Measurements from ENCODE around the gene TOLLIP. TPM values are rescaled to one million over a fixed set of nuclear protein-coding genes. Genes with fewer than 3 reads are reported as not detected.

Gene TOLLIP
- total and polyA plus RNA-seq, 7 experiments from 2014 or later: 20.9 to 63.8 (median 46.7) TPM

GRCh38 chr11:1257916-1258315, 51.5 kb downstream of the TOLLIP start:
- intact Hi-C loops (cut with micrococcal nuclease): no loop called here
- H3K27me3 Mint-ChIP-seq: no peaks in the 10 kb centered on the region
- H3K27ac Mint-ChIP-seq: no peak overlapping the region
- peaks cover 0 to 2% (median 0%) of the 10 kb centered on the region in 11 donors for H3K9me3 Mint-ChIP-seq
- Histone ChIP-seq H3K36me3 (ENCODE audit: control insufficient read depth in 2 of 3, insufficient read depth in 3 of 3, low read length in 3 of 3) (no peaks in the 10 kb centered on the region), H3K9me3 (ENCODE audit: control insufficient read depth in 2 of 3, low read length in 3 of 3) (no peaks in the 10 kb centered on the region), H3K27me3 (ENCODE audit: control insufficient read depth in 2 of 2, insufficient read depth in 2 of 2, low read length in 2 of 2) (no peaks in the 10 kb centered on the region), H3K4me1 (ENCODE audit: control insufficient read depth in 2 of 2, insufficient read depth in 2 of 2, low read length in 2 of 2) (peaks cover 7 to 9% of the 10 kb centered on the region in 2 donors), H3K27ac (ENCODE audit: low read depth, low read length) (no peak overlapping the region), H3K4me3 (ENCODE audit: low read length) (no peak overlapping the region)
- ChIA-PET POLR2A (no interaction called here), CTCF (no interaction called here)
- DNase-seq (no peak), ATAC-seq (no peak)
- peaks cover 0 to 11% (median 5%) of the 10 kb centered on the region in 7 donors for H3K4me1 Mint-ChIP-seq
- no peak overlapping the region for H3K4me3 Mint-ChIP-seq
- no peaks in the 10 kb centered on the region for H3K36me3 Mint-ChIP-seq

- Mint-ChIP-seq H3K9me3 (peaks cover 0 to 2% (median 0%) of the 10 kb centered on the region in 11 donors), H3K4me3 (no peak overlapping the region), H3K27ac (no peak overlapping the region), H3K27me3 (no peaks in the 10 kb centered on the region), H3K4me1 (peaks cover 0 to 6% (median 1%) of the 10 kb centered on the region in 7 donors), H3K36me3 (no peaks in the 10 kb centered on the region)
- H3K27ac ChIP-seq (ENCODE audit: low read depth, low read length): no peak overlapping the region
- ATAC-seq (no peak), DNase-seq (no peak)
- H3K4me1 ChIP-seq (ENCODE audit: control insufficient read depth in 2 of 2, insufficient read depth in 2 of 2, low read length in 2 of 2): peaks cover 6% of the 10 kb centered on the region in 2 donors
- intact Hi-C loops (cut with micrococcal nuclease): no loop called here
- no peaks in the 10 kb centered on the region for H3K36me3 ChIP-seq (ENCODE audit: control insufficient read depth in 2 of 3, insufficient read depth in 3 of 3, low read length in 3 of 3)
- POLR2A ChIA-PET: no interaction called here
- no peaks in the 10 kb centered on the region for H3K27me3 ChIP-seq (ENCODE audit: control insufficient read depth in 2 of 2, insufficient read depth in 2 of 2, low read length in 2 of 2)
- CTCF ChIA-PET: no interaction called here
- H3K4me3 ChIP-seq (ENCODE audit: low read length): no peak overlapping the region
- H3K9me3 ChIP-seq (ENCODE audit: control insufficient read depth in 2 of 3, low read length in 3 of 3): no peaks in the 10 kb centered on the region
These were observed 52.1 kb downstream of the TOLLIP start for GRCh38 chr11:1257366-1257765.

- ATAC-seq (no peak), DNase-seq (no peak)
- no peaks in the 10 kb centered on the region for H3K9me3 ChIP-seq (ENCODE audit: control insufficient read depth in 2 of 3, low read length in 3 of 3)
- no peak overlapping the region for H3K4me3 ChIP-seq (ENCODE audit: low read length)
- Mint-ChIP-seq H3K9me3 (peaks cover 0 to 6% (median 0%) of the 10 kb centered on the region in 11 donors), H3K36me3 (no peaks in the 10 kb centered on the region), H3K27ac (no peak overlapping the region), H3K27me3 (no peaks in the 10 kb centered on the region), H3K4me3 (no peak overlapping the region), H3K4me1 (no peaks in the 10 kb centered on the region)
- intact Hi-C loops (cut with micrococcal nuclease): no loop called here
- H3K36me3 ChIP-seq (ENCODE audit: control insufficient read depth in 2 of 3, insufficient read depth in 3 of 3, low read length in 3 of 3): no peaks in the 10 kb centered on the region
- no peak overlapping the region for H3K27ac ChIP-seq (ENCODE audit: low read depth, low read length)
- H3K4me1 ChIP-seq (ENCODE audit: control insufficient read depth in 2 of 2, insufficient read depth in 2 of 2, low read length in 2 of 2): no peaks in the 10 kb centered on the region
- no peaks in the 10 kb centered on the region for H3K27me3 ChIP-seq (ENCODE audit: control insufficient read depth in 2 of 2, insufficient read depth in 2 of 2, low read length in 2 of 2)
- CTCF ChIA-PET: no interaction called here
- POLR2A ChIA-PET: no interaction called here
These were observed 53.0 kb downstream of the TOLLIP start for GRCh38 chr11:1256257-1257045.

GRCh38 chr11:1255151-1255550, 54.3 kb downstream of the TOLLIP start:
- intact Hi-C loops (cut with micrococcal nuclease): no loop called here
- Histone ChIP-seq H3K9me3 (ENCODE audit: control insufficient read depth in 2 of 3, low read length in 3 of 3) (no peaks in the 10 kb centered on the region), H3K36me3 (ENCODE audit: control insufficient read depth in 2 of 3, insufficient read depth in 3 of 3, low read length in 3 of 3) (no peaks in the 10 kb centered on the region), H3K27me3 (ENCODE audit: control insufficient read depth in 2 of 2, insufficient read depth in 2 of 2, low read length in 2 of 2) (no peaks in the 10 kb centered on the region), H3K27ac (ENCODE audit: low read depth, low read length) (no peak overlapping the region), H3K4me1 (ENCODE audit: control insufficient read depth in 2 of 2, insufficient read depth in 2 of 2, low read length in 2 of 2) (no peaks in the 10 kb centered on the region), H3K4me3 (ENCODE audit: low read length) (no peak overlapping the region)
- POLR2A ChIA-PET: no interaction called here
- Mint-ChIP-seq H3K4me1 (no peaks in the 10 kb centered on the region), H3K27me3 (no peaks in the 10 kb centered on the region), H3K36me3 (peaks cover 0 to 6% (median 0%) of the 10 kb centered on the region in 5 donors), H3K9me3 (peaks cover 0 to 13% (median 0%) of the 10 kb centered on the region in 11 donors), H3K4me3 (no peak overlapping the region), H3K27ac (no peak overlapping the region)
- DNase-seq (no peak), ATAC-seq (no peak)
- CTCF ChIA-PET: no interaction called here

- intact Hi-C loops (cut with micrococcal nuclease): no loop called here
- DNase-seq (no peak), ATAC-seq (no peak)
- ChIA-PET CTCF (no interaction called here), POLR2A (no interaction called here)
- Histone ChIP-seq H3K27ac (ENCODE audit: low read depth, low read length) (no peak overlapping the region), H3K4me3 (ENCODE audit: low read length) (no peak overlapping the region), H3K9me3 (ENCODE audit: control insufficient read depth in 2 of 3, low read length in 3 of 3) (no peaks in the 10 kb centered on the region), H3K36me3 (ENCODE audit: control insufficient read depth in 2 of 3, insufficient read depth in 3 of 3, low read length in 3 of 3) (no peaks in the 10 kb centered on the region), H3K4me1 (ENCODE audit: control insufficient read depth in 2 of 2, insufficient read depth in 2 of 2, low read length in 2 of 2) (no peaks in the 10 kb centered on the region), H3K27me3 (ENCODE audit: control insufficient read depth in 2 of 2, insufficient read depth in 2 of 2, low read length in 2 of 2) (no peaks in the 10 kb centered on the region)
- H3K36me3 Mint-ChIP-seq: peaks cover 0 to 6% (median 0%) of the 10 kb centered on the region in 5 donors
- no peak overlapping the region for H3K4me3 Mint-ChIP-seq
- no peak overlapping the region for H3K27ac Mint-ChIP-seq
- no peaks in the 10 kb centered on the region for H3K4me1 Mint-ChIP-seq
- no peaks in the 10 kb centered on the region for H3K27me3 Mint-ChIP-seq
- H3K9me3 Mint-ChIP-seq: peaks cover 0 to 13% (median 0%) of the 10 kb centered on the region in 11 donors
These were observed 54.7 kb downstream of the TOLLIP start for GRCh38 chr11:1254733-1255132.

GRCh38 chr11:1254086-1254648, 55.3 kb downstream of the TOLLIP start:
- no peaks in the 10 kb centered on the region for H3K4me1 Mint-ChIP-seq
- no peak overlapping the region for H3K27ac ChIP-seq (ENCODE audit: low read depth, low read length)
- no peaks in the 10 kb centered on the region for H3K9me3 ChIP-seq (ENCODE audit: control insufficient read depth in 2 of 3, low read length in 3 of 3)
- ChIA-PET CTCF (no interaction called here), POLR2A (no interaction called here)
- no peak for ATAC-seq
- no peak overlapping the region for H3K4me3 ChIP-seq (ENCODE audit: low read length)
- H3K4me3 Mint-ChIP-seq: no peak overlapping the region
- no peaks in the 10 kb centered on the region for H3K4me1 ChIP-seq (ENCODE audit: control insufficient read depth in 2 of 2, insufficient read depth in 2 of 2, low read length in 2 of 2)
- H3K36me3 Mint-ChIP-seq: peaks cover 0 to 8% (median 0%) of the 10 kb centered on the region in 5 donors
- intact Hi-C loops (cut with micrococcal nuclease): no loop called here
- H3K36me3 ChIP-seq (ENCODE audit: control insufficient read depth in 2 of 3, insufficient read depth in 3 of 3, low read length in 3 of 3): no peaks in the 10 kb centered on the region
- DNase-seq: no peak
- no peak overlapping the region for H3K27ac Mint-ChIP-seq
- H3K9me3 Mint-ChIP-seq: peaks cover 0 to 16% (median 0%) of the 10 kb centered on the region in 11 donors
- H3K27me3 Mint-ChIP-seq: no peaks in the 10 kb centered on the region
- no peaks in the 10 kb centered on the region for H3K27me3 ChIP-seq (ENCODE audit: control insufficient read depth in 2 of 2, insufficient read depth in 2 of 2, low read length in 2 of 2)

GRCh38 chr11:1253103-1253485, 56.3 kb downstream of the TOLLIP start:
- intact Hi-C loops (cut with micrococcal nuclease): no loop called here
- Histone ChIP-seq H3K9me3 (ENCODE audit: control insufficient read depth in 2 of 3, low read length in 3 of 3) (no peaks in the 10 kb centered on the region), H3K27me3 (ENCODE audit: control insufficient read depth in 2 of 2, insufficient read depth in 2 of 2, low read length in 2 of 2) (no peaks in the 10 kb centered on the region), H3K27ac (ENCODE audit: low read depth, low read length) (no peak overlapping the region), H3K4me1 (ENCODE audit: control insufficient read depth in 2 of 2, insufficient read depth in 2 of 2, low read length in 2 of 2) (no peaks in the 10 kb centered on the region), H3K4me3 (ENCODE audit: low read length) (no peak overlapping the region), H3K36me3 (ENCODE audit: control insufficient read depth in 2 of 3, insufficient read depth in 3 of 3, low read length in 3 of 3) (no peaks in the 10 kb centered on the region)
- no peak for ATAC-seq
- no peak for DNase-seq
- peaks cover 0 to 8% (median 0%) of the 10 kb centered on the region in 5 donors for H3K36me3 Mint-ChIP-seq
- H3K27me3 Mint-ChIP-seq: no peaks in the 10 kb centered on the region
- POLR2A ChIA-PET: interaction anchor here (0.7 kb wide), 1 partner anchor 57 kb away, joined by 3 read pairs; no protein-coding TSS in a partner anchor
- peaks cover 0 to 20% (median 0%) of the 10 kb centered on the region in 11 donors for H3K9me3 Mint-ChIP-seq
- no peak overlapping the region for H3K4me3 Mint-ChIP-seq
- CTCF ChIA-PET: no interaction called here
- no peaks in the 10 kb centered on the region for H3K4me1 Mint-ChIP-seq
- no peak overlapping the region for H3K27ac Mint-ChIP-seq
